Smooth muscle cell (in vitro differentiated cells): ENCODE results near the gene URB1. TPM values are rescaled to one million over a fixed set of nuclear protein-coding genes. Genes with fewer than 3 reads are reported as not detected.

Source experiments
- DNase-seq: peaks from one replicate; lab custom pipeline; 2025; ENCODE audit not compliant: unreplicated experiment; lab: John Stamatoyannopoulos, UW
- H2AFZ ChIP-seq: fragments of 200-600 bp; sonication (generic); 2 replicates; pipeline ENCODE4 v1.6.0; 2016; ENCODE audit warnings: antibody characterized with exemption, low read depth, mild to moderate bottlenecking
- H3F3A ChIP-seq: fragments of 200-600 bp; sonication (generic); 2 replicates; pipeline ENCODE4 v1.6.0; 2017; ENCODE audit warnings: antibody characterized with exemption, low read depth
- H3K27ac ChIP-seq: fragments of 200-600 bp; sonication (generic); 2 replicates; pipeline ENCODE4 v1.5.1; 2016; ENCODE audit warnings: low read depth, mild to moderate bottlenecking
- H3K27me3 ChIP-seq: fragments of 200-600 bp; sonication (generic); 2 replicates; pipeline ENCODE4 v1.6.1; 2016; ENCODE audit warnings: low read depth, mild to moderate bottlenecking
- H3K36me3 ChIP-seq: fragments of 200-600 bp; sonication (generic); 2 replicates; pipeline ENCODE4 v1.5.1; 2016; ENCODE audit warnings: low read depth
- H3K4me1 ChIP-seq: fragments of 200-600 bp; sonication (generic); 2 replicates; pipeline ENCODE4 v1.5.1; 2016; ENCODE audit warnings: low read depth
- H3K4me2 ChIP-seq: fragments of 200-600 bp; sonication (generic); 2 replicates; pipeline ENCODE4 v1.6.0; 2016; ENCODE audit warnings: mild to moderate bottlenecking
- H3K4me3 ChIP-seq: fragments of 200-600 bp; sonication (generic); 2 replicates; pipeline ENCODE4 v1.5.1; 2016; ENCODE audit warnings: mild to moderate bottlenecking
- H3K79me2 ChIP-seq: fragments of 200-600 bp; sonication (generic); 2 replicates; pipeline ENCODE4 v1.6.0; 2016; ENCODE audit warnings: low read depth, mild to moderate bottlenecking
- H3K9ac ChIP-seq: fragments of 200-600 bp; sonication (generic); 2 replicates; pipeline ENCODE4 v1.6.0; 2016; ENCODE audit warnings: low read depth
- H3K9me3 ChIP-seq: fragments of 200-600 bp; sonication (generic); replicated peaks from 2 replicates; pipeline ENCODE4 v1.5.1; 2016; ENCODE audit warnings: low read depth
- H4K20me1 ChIP-seq: fragments of 200-600 bp; sonication (generic); 2 replicates; pipeline ENCODE4 v1.6.0; 2016; ENCODE audit warnings: low read depth
- CTCF ChIP-seq: fragments of 200-600 bp; sonication (generic); IDR thresholded peaks from 2 replicates; pipeline ENCODE4 v1.5.1; 2017; ENCODE audit warnings: borderline replicate concordance, mild to moderate bottlenecking, antibody characterized with exemption; ENCODE audit not compliant: insufficient read depth, poor library complexity, severe bottlenecking
- WGBS: methylation state at CpG from one replicate; pipeline ENCODE4 v1.1.7; 2016; ENCODE audit warnings: low lambda C conversion rate; 5-methylcytosine and 5-hydroxymethylcytosine counted together
- polyA plus RNA-seq: library from polyadenylated mRNA; unstranded; fragments of >200 nt; fragmentation: Nextera tagmentation; extraction: Ambion mirVana; gene quantifications from 2 replicates; pipeline ENCODE4 v1.2.1, GENCODE V29; 2016
- total RNA-seq: library from RNA; depleted of rRNA; stranded (reverse); fragments of >200 nt; gene quantifications from 2 replicates; pipeline ENCODE4 v1.2.3, GENCODE V29; 2014

Gene URB1
- total and polyA plus RNA-seq, 2 experiments from 2014 or later = 2.8 to 6.2 TPM

DNA sequence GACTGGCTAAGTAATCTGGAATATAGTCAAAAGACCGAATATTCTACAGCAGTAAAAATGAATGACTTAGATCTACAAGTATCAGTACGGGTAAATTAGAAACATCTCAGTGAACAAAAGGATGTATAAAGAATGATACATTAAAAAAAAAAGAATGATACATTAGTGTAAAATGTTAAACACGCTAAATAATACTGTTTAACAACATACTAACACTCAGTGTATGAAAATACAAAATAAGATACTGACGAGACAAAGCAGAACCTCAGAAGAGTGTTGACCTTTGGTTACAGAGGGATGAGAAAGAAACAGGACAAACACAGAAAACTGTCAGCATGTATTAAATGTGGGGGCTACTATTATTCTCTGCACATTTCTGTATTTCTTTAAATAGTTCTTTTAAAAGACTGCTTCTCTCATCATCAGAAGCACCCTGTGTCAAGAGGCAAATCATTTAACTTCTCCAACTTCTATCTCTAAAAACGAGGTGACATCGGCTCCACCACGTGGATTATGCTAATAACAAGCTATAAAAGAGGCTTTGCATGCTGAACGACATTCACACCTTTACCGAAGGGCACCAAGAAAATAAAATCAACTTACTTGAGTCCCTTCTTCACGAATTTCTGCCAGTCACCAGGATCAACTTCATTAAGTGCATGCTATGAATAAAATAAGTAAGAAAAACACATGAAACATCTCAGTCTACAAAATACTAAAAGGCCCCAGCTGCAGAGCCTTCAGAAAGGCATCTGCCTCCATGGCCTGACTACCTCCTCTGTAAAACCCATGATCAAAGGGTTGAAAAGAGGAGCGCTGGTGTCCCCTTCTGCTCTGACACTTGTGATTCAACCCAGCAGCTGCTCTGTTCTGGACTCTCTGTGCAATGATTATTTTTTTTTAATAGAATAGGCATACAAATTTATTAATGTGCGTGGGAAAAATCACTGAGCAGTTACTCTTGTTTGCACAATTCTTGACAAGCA lies 51.7 kb downstream of the URB1 start:
- TF ChIP-seq CTCF = no peak
- Histone ChIP-seq H3K27me3 (no peaks in the 10 kb centered on the region), H3K9ac (no peak overlapping the region), H3K4me3 (no peak overlapping the region), H3K9me3 (peaks cover 14% of the 10 kb centered on the region), H2AFZ (no peak overlapping the region), H3K36me3 (peaks cover 47% of the 10 kb centered on the region), H3K27ac (no peak overlapping the region), H3K79me2 (no peaks in the 10 kb centered on the region), H3K4me1 (no peaks in the 10 kb centered on the region), H3K4me2 (no peak overlapping the region), H3F3A (no peaks in the 10 kb centered on the region), H4K20me1 (no peaks in the 10 kb centered on the region)
- WGBS = 89% methylated on average over 12 of the region's 12 CpGs
- DNase-seq = no peak

GRCh38 chr21:32338209-32338921 lies 54.4 kb downstream of the URB1 start:
- DNase-seq = no peak
- WGBS = 96% methylated on average over 23 of the region's 23 CpGs

DNA sequence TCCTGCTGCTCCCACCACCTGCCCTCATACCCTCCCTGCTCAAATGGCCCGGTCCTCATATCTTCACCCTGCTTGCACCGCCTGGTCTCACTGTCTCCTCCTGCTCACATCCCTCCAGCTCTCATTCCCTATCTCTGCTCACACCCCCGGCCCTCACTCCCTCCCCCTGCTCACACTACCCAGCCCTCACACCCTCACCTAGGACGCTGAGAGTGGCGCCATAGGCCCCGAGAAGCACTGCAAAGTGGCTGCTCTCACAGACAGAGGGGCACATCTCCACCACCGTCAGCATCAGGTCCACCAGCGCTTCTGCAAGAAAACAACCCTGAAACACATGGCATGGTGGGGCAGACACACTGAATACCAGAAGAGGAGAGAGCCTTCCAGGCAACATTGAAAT lies 55.6 kb downstream of the URB1 start:
- no peak for TF ChIP-seq CTCF
- Histone ChIP-seq H3K4me1 (peaks cover 7% of the 10 kb centered on the region), H3K4me3 (no peak overlapping the region), H3K27me3 (no peaks in the 10 kb centered on the region), H3K27ac (no peak overlapping the region), H3K9me3 (no peaks in the 10 kb centered on the region), H3K79me2 (no peaks in the 10 kb centered on the region), H3K4me2 (no peak overlapping the region), H4K20me1 (no peaks in the 10 kb centered on the region), H3F3A (no peaks in the 10 kb centered on the region), H3K36me3 (peaks cover 22% of the 10 kb centered on the region), H2AFZ (no peak overlapping the region), H3K9ac (no peak overlapping the region)
- no peak for DNase-seq
- WGBS = 98% methylated on average over 8 of the region's 8 CpGs

More at GRCh38 chr21:32338209-32338921, 54.4 kb downstream of the URB1 start:
- Histone ChIP-seq H3K27ac (no peak overlapping the region), H3K79me2 (no peaks in the 10 kb centered on the region), H3K36me3 (peaks cover 19% of the 10 kb centered on the region), H3K27me3 (no peaks in the 10 kb centered on the region), H3K4me2 (no peak overlapping the region), H4K20me1 (no peaks in the 10 kb centered on the region), H3K4me1 (peaks cover 7% of the 10 kb centered on the region), H3K9me3 (no peaks in the 10 kb centered on the region), H2AFZ (no peak overlapping the region), H3K9ac (no peak overlapping the region), H3F3A (no peaks in the 10 kb centered on the region), H3K4me3 (no peak overlapping the region)
- no peak for TF ChIP-seq CTCF
